Measurements from ENCODE around the gene MGAM2.

The MGAM2 gene

GRCh38 chr7:142142702-142143101 is 31.2 kb downstream of the MGAM2 start:
- POLR2A ChIA-PET (ENCODE audit: low non-redundant PET), result no interaction called here
- TF ChIP-seq, protein P1, sequence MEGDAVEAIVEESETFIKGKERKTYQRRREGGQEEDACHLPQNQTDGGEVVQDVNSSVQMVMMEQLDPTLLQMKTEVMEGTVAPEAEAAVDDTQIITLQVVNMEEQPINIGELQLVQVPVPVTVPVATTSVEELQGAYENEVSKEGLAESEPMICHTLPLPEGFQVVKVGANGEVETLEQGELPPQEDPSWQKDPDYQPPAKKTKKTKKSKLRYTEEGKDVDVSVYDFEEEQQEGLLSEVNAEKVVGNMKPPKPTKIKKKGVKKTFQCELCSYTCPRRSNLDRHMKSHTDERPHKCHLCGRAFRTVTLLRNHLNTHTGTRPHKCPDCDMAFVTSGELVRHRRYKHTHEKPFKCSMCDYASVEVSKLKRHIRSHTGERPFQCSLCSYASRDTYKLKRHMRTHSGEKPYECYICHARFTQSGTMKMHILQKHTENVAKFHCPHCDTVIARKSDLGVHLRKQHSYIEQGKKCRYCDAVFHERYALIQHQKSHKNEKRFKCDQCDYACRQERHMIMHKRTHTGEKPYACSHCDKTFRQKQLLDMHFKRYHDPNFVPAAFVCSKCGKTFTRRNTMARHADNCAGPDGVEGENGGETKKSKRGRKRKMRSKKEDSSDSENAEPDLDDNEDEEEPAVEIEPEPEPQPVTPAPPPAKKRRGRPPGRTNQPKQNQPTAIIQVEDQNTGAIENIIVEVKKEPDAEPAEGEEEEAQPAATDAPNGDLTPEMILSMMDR (conservative IDR thresholded peaks at IDR 0.05; ENCODE audit: low read depth), result no peak
- no peak for DNase-seq (ENCODE audit: low spot score)
- CTCF ChIA-PET, result no interaction called here
- H3K27ac ChIP-seq, result no peak overlapping the region

- ChIA-PET POLR2A (ENCODE audit: low non-redundant PET) (no interaction called here), CTCF (interaction anchor here (0.6 kb wide), 1 partner anchor 10 kb away, joined by 3 read pairs; no protein-coding TSS in a partner anchor)
- H3K27ac ChIP-seq, result no peak overlapping the region
- no peak for DNase-seq (ENCODE audit: low spot score)
- TF ChIP-seq, protein P1 (conservative IDR thresholded peaks at IDR 0.05; ENCODE audit: low read depth), result no peak
Measured at GRCh38 chr7:142146124-142146523, 34.6 kb downstream of the MGAM2 start.

GRCh38 chr7:142150356-142150755 is 38.8 kb downstream of the MGAM2 start:
- DNase-seq (ENCODE audit: low spot score), result no peak
- ChIA-PET CTCF (no interaction called here), POLR2A (ENCODE audit: low non-redundant PET) (no interaction called here)
- no peak overlapping the region for H3K27ac ChIP-seq
- TF ChIP-seq, protein P1 (conservative IDR thresholded peaks at IDR 0.05; ENCODE audit: low read depth), result no peak

DNA sequence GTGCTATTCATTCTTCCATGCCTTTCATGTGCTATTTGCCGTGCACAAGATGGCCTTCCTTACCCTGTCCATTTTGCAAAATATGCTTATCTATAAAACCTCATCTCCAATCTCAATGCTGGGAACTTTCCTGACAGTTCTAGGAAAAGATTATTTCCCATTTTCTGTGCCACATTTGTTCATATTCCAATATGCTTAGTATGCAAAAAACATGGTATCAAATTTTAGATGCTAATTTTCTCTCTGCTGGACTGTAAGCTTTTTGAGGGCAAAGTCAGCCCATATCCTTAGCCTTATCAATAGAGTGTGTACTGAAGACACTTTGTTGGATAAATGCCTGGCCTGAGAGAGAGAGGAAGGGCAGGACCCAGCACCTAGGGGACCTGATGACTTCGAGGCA is 39.4 kb downstream of the MGAM2 start:
- CTCF ChIA-PET, result no interaction called here
- no peak overlapping the region for H3K27ac ChIP-seq
- DNase-seq (ENCODE audit: low spot score), result no peak
- TF ChIP-seq, protein P1 (conservative IDR thresholded peaks at IDR 0.05; ENCODE audit: low read depth), result no peak
- POLR2A ChIA-PET (ENCODE audit: low non-redundant PET), result no interaction called here

DNA sequence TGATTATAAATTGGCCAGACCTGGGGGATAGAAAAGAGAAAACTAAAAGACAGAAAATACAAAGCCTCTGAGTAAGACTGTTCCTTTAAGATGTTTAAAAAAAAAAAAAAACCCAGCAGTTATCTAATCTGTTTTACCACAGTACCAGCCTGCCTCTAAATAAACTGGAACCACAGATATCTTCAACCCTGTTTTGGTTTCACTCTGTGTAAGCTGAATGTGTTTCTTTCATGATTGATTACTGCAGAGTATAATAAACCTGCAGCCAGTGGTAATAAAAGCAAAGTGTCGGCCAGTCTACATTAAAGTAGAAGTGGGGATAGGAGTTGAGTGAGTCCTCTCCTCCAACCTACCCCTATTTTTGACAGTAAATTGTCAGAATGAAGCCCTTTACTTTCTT is 40.6 kb downstream of the MGAM2 start:
- no peak overlapping the region for H3K27ac ChIP-seq
- TF ChIP-seq, protein P1 (conservative IDR thresholded peaks at IDR 0.05; ENCODE audit: low read depth), result no peak
- CTCF ChIA-PET, result no interaction called here
- DNase-seq (ENCODE audit: low spot score), result no peak
- POLR2A ChIA-PET (ENCODE audit: low non-redundant PET), result no interaction called here

- TF ChIP-seq, protein P1 (conservative IDR thresholded peaks at IDR 0.05; ENCODE audit: low read depth), result no peak
- DNase-seq (ENCODE audit: low spot score), result no peak
- POLR2A ChIA-PET (ENCODE audit: low non-redundant PET), result no interaction called here
- CTCF ChIA-PET, result no interaction called here
- no peak overlapping the region for H3K27ac ChIP-seq
Measured at GRCh38 chr7:142153400-142153799, 41.9 kb downstream of the MGAM2 start.

All from RWPE1 (cell line).